Left ventricle myocardium inferior (tissue), 1 donor: Measurements from ENCODE around the gene ANGPT4. TPM values are rescaled to one million over a fixed set of nuclear protein-coding genes. Genes with fewer than 3 reads are reported as not detected.

Experiments
- DNase-seq: peaks from one replicate; pipeline ENCODE4 v3.0.0-alpha.2; 2020
- H3K27ac ChIP-seq: fragments of 200-600 bp; replicated peaks from 2 replicates; pipeline ENCODE4 v1.8.0; 2021
- H3K27me3 ChIP-seq: fragments of 200-600 bp; 2 replicates; pipeline ENCODE4 v1.8.0; 2021; ENCODE audit warnings: low read depth
- H3K36me3 ChIP-seq: fragments of 200-600 bp; 2 replicates; pipeline ENCODE4 v1.8.0; 2021
- H3K4me1 ChIP-seq: fragments of 200-600 bp; 2 replicates; pipeline ENCODE4 v1.8.0; 2021
- H3K4me3 ChIP-seq: fragments of 200-600 bp; 2 replicates; pipeline ENCODE4 v1.8.0; 2021; ENCODE audit warnings: mild to moderate bottlenecking, moderate library complexity
- H3K9me3 ChIP-seq: fragments of 200-600 bp; replicated peaks from 2 replicates; pipeline ENCODE4 v1.8.0; 2021
- CTCF ChIP-seq: fragments of 200-600 bp; IDR thresholded peaks from 2 replicates; pipeline ENCODE4 v1.8.0; 2021; ENCODE audit warnings: antibody characterized with exemption, mild to moderate bottlenecking, borderline replicate concordance
- intact Hi-C: fragments of 100-400 bp; cut with micrococcal nuclease; formaldehyde crosslinking; loops from one replicate; pipeline ENCODE4 v1.11.0; 2022
- total RNA-seq: library from RNA; stranded (reverse); fragmentation: NEBNext Ultra II Directional; extraction: Animal tissue kit (Norgen Biotek cat#: 25700); gene quantifications from one replicate; pipeline ENCODE4 v1.2.1, GENCODE V29; 2021
- donor health status: DM: no; HTN: yes; CAD: no; lungs with severe emphysema.

ANGPT4 gene
- total RNA-seq, 1 donor from 2014 or later: 0.05 TPM

GRCh38 chr20:888057-888456, 28.1 kb downstream of the ANGPT4 start:
- peaks cover 26% of the 10 kb centered on the region for H3K4me1 ChIP-seq
- DNase-seq: no peak
- H3K27me3 ChIP-seq: peaks cover 33% of the 10 kb centered on the region
- no peak overlapping the region for H3K27ac ChIP-seq
- H3K4me3 ChIP-seq: no peak overlapping the region
- no peak for TF ChIP-seq CTCF
- intact Hi-C loops: no loop called here
- no peaks in the 10 kb centered on the region for H3K36me3 ChIP-seq
- no peaks in the 10 kb centered on the region for H3K9me3 ChIP-seq

- Histone ChIP-seq H3K36me3 (no peaks in the 10 kb centered on the region), H3K4me3 (no peak overlapping the region), H3K27me3 (peaks cover 38% of the 10 kb centered on the region), H3K27ac (no peak overlapping the region), H3K4me1 (peaks cover 26% of the 10 kb centered on the region), H3K9me3 (no peaks in the 10 kb centered on the region)
- no peak for TF ChIP-seq CTCF
- intact Hi-C loops: no loop called here
- no peak for DNase-seq
Observed at GRCh38 chr20:887137-887536, 29.0 kb downstream of the ANGPT4 start.

GRCh38 chr20:884983-885952, 30.9 kb downstream of the ANGPT4 start:
- intact Hi-C loops: no loop called here
- H3K9me3 ChIP-seq: no peaks in the 10 kb centered on the region

GRCh38 chr20:881783-882144, 34.4 kb downstream of the ANGPT4 start:
- Histone ChIP-seq H3K9me3 (no peaks in the 10 kb centered on the region), H3K4me3 (no peak overlapping the region), H3K4me1 (peaks cover 7% of the 10 kb centered on the region), H3K27me3 (peaks cover 46% of the 10 kb centered on the region), H3K27ac (no peak overlapping the region), H3K36me3 (no peaks in the 10 kb centered on the region)
- no peak for DNase-seq
- TF ChIP-seq CTCF: no peak
- intact Hi-C loops: no loop called here

More at GRCh38 chr20:884983-885952, 30.9 kb downstream of the ANGPT4 start:
- Histone ChIP-seq H3K4me1 (peaks cover 11% of the 10 kb centered on the region), H3K27ac (no peak overlapping the region), H3K4me3 (no peak overlapping the region), H3K27me3 (peaks cover 46% of the 10 kb centered on the region), H3K36me3 (no peaks in the 10 kb centered on the region)
- peak; percentile 35 for TF ChIP-seq CTCF
- peak; percentile 57 for DNase-seq

- intact Hi-C loops: no loop called here
Observed at GRCh38 chr20:881051-881782, 34.9 kb downstream of the ANGPT4 start.

More at GRCh38 chr20:881051-881782, 34.9 kb downstream of the ANGPT4 start:
- Histone ChIP-seq H3K27me3 (peaks cover 45% of the 10 kb centered on the region), H3K27ac (no peak overlapping the region), H3K36me3 (no peaks in the 10 kb centered on the region), H3K9me3 (no peaks in the 10 kb centered on the region), H3K4me3 (no peak overlapping the region), H3K4me1 (peaks cover 7% of the 10 kb centered on the region)
- no peak for DNase-seq
- TF ChIP-seq CTCF: no peak
